ENCODE measurements around the gene CRELD1. TPM values are rescaled to one million over a fixed set of nuclear protein-coding genes. Genes with fewer than 3 reads are reported as not detected.

CRELD1 gene
- total RNA-seq, 1 experiment from 2014 or later, result 18.7 TPM

DNA sequence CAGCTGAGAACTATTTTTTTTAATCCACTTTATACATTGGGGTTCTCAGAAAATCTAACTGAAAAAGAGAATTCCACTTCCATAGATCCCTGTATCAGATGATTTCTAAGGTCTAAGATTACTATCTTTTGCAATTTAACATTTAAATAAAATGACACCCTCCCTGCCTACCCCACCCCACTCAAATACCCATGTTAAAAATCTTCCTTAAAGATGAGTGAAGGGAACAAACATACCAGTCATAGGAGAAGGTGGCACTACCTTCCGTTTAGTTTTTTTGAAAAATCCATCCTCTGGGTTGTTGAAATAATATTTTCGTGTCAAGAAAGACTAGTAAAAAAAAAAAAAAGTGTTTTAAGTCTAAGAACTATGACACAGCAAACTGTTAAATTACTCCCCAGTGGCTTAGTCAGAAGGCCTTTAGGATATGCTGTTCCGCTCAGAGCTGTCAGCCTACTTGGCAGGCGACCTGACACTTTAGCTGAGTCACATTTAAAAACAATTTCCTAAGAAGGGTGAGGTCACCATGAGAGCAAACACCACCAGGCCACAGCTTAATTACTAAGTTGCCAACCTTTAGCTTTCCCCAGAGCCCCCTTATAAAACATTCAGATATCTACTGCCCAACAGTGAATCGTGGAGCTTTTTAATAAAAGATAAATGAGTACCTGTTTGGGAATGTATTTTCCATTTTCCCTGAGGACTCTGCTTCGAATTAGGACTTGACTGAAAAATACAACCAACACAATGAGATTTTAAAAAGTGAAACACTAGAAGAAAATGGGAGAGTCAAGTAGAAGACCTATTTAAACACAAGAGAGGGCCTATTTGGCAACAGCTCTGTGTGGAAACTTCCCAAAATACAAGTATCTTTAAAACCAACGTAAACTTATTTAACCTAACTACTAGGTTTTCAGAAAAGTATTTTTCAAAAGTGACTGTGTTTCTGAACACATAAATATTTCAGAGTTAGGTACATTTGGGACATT lies 43.4 kb downstream of the CRELD1 start:
- H3K9me3 ChIP-seq (ENCODE audit: control insufficient read depth in 1 of 2, insufficient read depth in 1 of 2, low read depth in 1 of 2, low read length in 2 of 2), result no peaks in the 10 kb centered on the region
- ChIA-PET RAD21 (ENCODE audit: low non-redundant PET in 1 of 2, low total read pairs in 2 of 2, uncharacterized antibody in 2 of 2, unreplicated experiment in 2 of 2) (interaction anchor here in 1 of 2 experiments (1.0 kb wide), 1 partner anchor 11 kb away, joined by 4 read pairs; no protein-coding TSS in a partner anchor), CTCF (interaction anchor here (2.0 kb wide), 1 partner anchor 30 kb away, joined by 7 read pairs; no protein-coding TSS in a partner anchor), POLR2A (interaction anchor here (0.6 to 0.9 kb wide), 3 partner anchors 10 to 34 kb away, joined by 3 to 5 read pairs (median 3); partner anchors contain the start of gene EMC3)
- H3K4me2 ChIP-seq (ENCODE audit: low read length), result peak overlapping the region; percentile 51
- H3K36me3 ChIP-seq (ENCODE audit: control insufficient read depth in 1 of 2, insufficient read depth in 2 of 2, low read length in 2 of 2), result peaks cover 2 to 3% of the 10 kb centered on the region in 2 experiments; a peak in 2 of 4 replicates
- ATAC-seq (peak; percentile 85), DNase-seq (ENCODE audit: low read depth, low spot score) (peak; percentile 68)
- TF ChIP-seq EZH2 (IDR thresholded peaks at IDR 0.05), result no peak
- no peak for TF ChIP-seq TCF7L2 (IDR thresholded peaks at IDR 0.05; ENCODE audit: borderline replicate concordance, extremely low read depth, insufficient read depth, insufficient read length)
- TF ChIP-seq POLR2AphosphoS5 (IDR thresholded peaks at IDR 0.05; ENCODE audit: low read depth, low read length), result peak; percentile 40; the same call in 1 of the 2 replicates
- peak; percentile 98 for TF ChIP-seq SIN3A (IDR thresholded peaks at IDR 0.05; ENCODE audit: low read depth)
- no peak; the same call in 1 of the 2 replicates for TF ChIP-seq CBX3 (IDR thresholded peaks at IDR 0.05; ENCODE audit: low read depth)
- no peak for TF ChIP-seq ZFX (IDR thresholded peaks at IDR 0.05)
- TF ChIP-seq MAX (IDR thresholded peaks at IDR 0.05), result peak; percentile 67
- no peak for TF ChIP-seq EZH2phosphoT487 (IDR thresholded peaks at IDR 0.05; ENCODE audit: borderline replicate concordance)
- peak; percentile 63 for TF ChIP-seq SP1 (IDR thresholded peaks at IDR 0.05; ENCODE audit: low read depth)
- no peak for TF ChIP-seq EGR1 (IDR thresholded peaks at IDR 0.05; ENCODE audit: low read depth)
- 0 out of 2 replicates have a peak, but pooled peaks have one; percentile 27 for TF ChIP-seq SRF (IDR thresholded peaks at IDR 0.05; ENCODE audit: low read depth)
- TF ChIP-seq JUND (IDR thresholded peaks at IDR 0.05), result peak; percentile 61; the same call in 1 of the 2 replicates
- peak; percentile 65 for TF ChIP-seq FOSL1 (IDR thresholded peaks at IDR 0.05; ENCODE audit: low read depth)
- TF ChIP-seq CEBPB (IDR thresholded peaks at IDR 0.05; ENCODE audit: low read depth), result peak; percentile 83
- TF ChIP-seq RAD21 (IDR thresholded peaks at IDR 0.05; ENCODE audit: low read depth), result 0 out of 2 replicates have a peak, but pooled peaks have one; percentile 6
- no peak for TF ChIP-seq ATF3 (IDR thresholded peaks at IDR 0.05)
- H3K9ac ChIP-seq (ENCODE audit: low read length), result peak overlapping the region; percentile 1; the same call in 1 of the 2 replicates
- no peak overlapping the region for H2AFZ ChIP-seq (ENCODE audit: low read depth, low read length, poor library complexity, severe bottlenecking)
- no TSS peak for BruUV-seq (replicated peaks)
- H3K4me1 ChIP-seq (ENCODE audit: control insufficient read depth in 1 of 2, insufficient read depth in 2 of 2, low read length in 2 of 2), result peaks cover 19 to 21% of the 10 kb centered on the region in 2 experiments
- no peaks in the 10 kb centered on the region for H4K20me1 ChIP-seq (ENCODE audit: insufficient read depth)
- peak overlapping the region; percentile 24; the same call in 1 of the 2 replicates for H3K27ac ChIP-seq (ENCODE audit: low read depth, low read length)
- peaks cover 15% of the 10 kb centered on the region for H3K79me2 ChIP-seq (ENCODE audit: insufficient read depth, low read length)
- intact Hi-C loops (cut with micrococcal nuclease), result no loop called here
- no peaks in the 10 kb centered on the region for H3K9me2 ChIP-seq (ENCODE audit: insufficient read depth)
- H3K27me3 ChIP-seq (ENCODE audit: insufficient read depth, low read length), result no peaks in the 10 kb centered on the region
- H3K4me3 ChIP-seq (replicated peaks in 1 of 2; ENCODE audit: low read depth in 1 of 2, low read length in 2 of 2), result no peak overlapping the region

Measured in HCT116 (cell line).